SK-N-SH (cell line): ENCODE measurements around the gene KIFC3. TPM values are rescaled to one million over a fixed set of nuclear protein-coding genes. Genes with fewer than 3 reads are reported as not detected.

ENCODE experiments used
- CTCF ChIA-PET: fragments of 300-600, 350-600 bp; formaldehyde crosslinking; extraction: SDS; loops from one replicate; lab custom pipeline; 2021; lab: Yijun Ruan, JAX
- POLR2A ChIA-PET: fragments of 350-600 bp; sonication (Branson Sonifier 250); formaldehyde crosslinking; extraction: SDS; loops from one replicate; lab custom pipeline; 2020; ENCODE audit warnings: antibody characterized with exemption, inconsistent platforms; lab: Yijun Ruan, JAX
- DNase-seq: peaks from one replicate; pipeline ENCODE4 v3.0.0; 2012
- H2AFZ ChIP-seq: fragments of 200-600 bp; sonication (generic); 2 replicates; pipeline ENCODE4 v1.8.1; 2016; ENCODE audit warnings: antibody characterized with exemption, mild to moderate bottlenecking, low read depth
- H3F3A ChIP-seq: fragments of 200-600 bp; sonication (generic); replicated peaks from 2 replicates; pipeline ENCODE3; 2016; ENCODE audit warnings: antibody characterized with exemption, mild to moderate bottlenecking; ENCODE audit not compliant: insufficient read depth
- H3K27ac ChIP-seq, 2 experiments: fragments of 200-500 bp in 1 of 2; fragments of 200-600 bp in 1 of 2; sonication (Bioruptor generic) in 1 of 2; sonication (generic), shearing (Covaris generic) in 1 of 2; 2 replicates each; pipeline versions ENCODE4 v1.5.1 to v1.6.1; 2014 to 2016; ENCODE audit warnings: low read depth in 2 of 2, inconsistent platforms in 1 of 2, low read length in 1 of 2, mild to moderate bottlenecking in 1 of 2, mixed read lengths in 1 of 2
- H3K27me3 ChIP-seq: fragments of 200-600 bp; sonication (generic), shearing (Covaris generic); 2 replicates; pipeline ENCODE4 v1.6.1; 2016; ENCODE audit warnings: mixed run types; ENCODE audit not compliant: insufficient read depth
- H3K36me3 ChIP-seq, 2 experiments: fragments of 200-500 bp in 1 of 2; fragments of 200-600 bp in 1 of 2; sonication (Bioruptor generic) in 1 of 2; sonication (generic) in 1 of 2; replicated peaks in 1 of 2; 2 replicates each; pipeline versions ENCODE3 to v1.5.1; 2014 to 2016; ENCODE audit warnings: low read length in 1 of 2, mild to moderate bottlenecking in 1 of 2; ENCODE audit not compliant: insufficient read depth in 2 of 2, control insufficient read depth in 1 of 2
- H3K4me1 ChIP-seq, 2 experiments: fragments of 200-500 bp in 1 of 2; fragments of 200-600 bp in 1 of 2; sonication (Bioruptor generic) in 1 of 2; sonication (generic), shearing (Covaris generic) in 1 of 2; 2 replicates each; pipeline versions ENCODE4 v1.5.1 to v1.6.1; 2014 to 2016; ENCODE audit warnings: low read depth in 1 of 2, low read length in 1 of 2, mixed run types in 1 of 2; ENCODE audit not compliant: insufficient read depth in 2 of 2, control insufficient read depth in 1 of 2
- H3K4me2 ChIP-seq: fragments of 200-600 bp; sonication (generic), shearing (Covaris generic); 2 replicates; pipeline ENCODE4 v1.6.1; 2017; ENCODE audit warnings: mixed run types
- H3K4me3 ChIP-seq, 2 experiments: fragments of 200-500 bp in 1 of 2; fragments of 200-600 bp in 1 of 2; sonication (Bioruptor generic) in 1 of 2; sonication (generic), shearing (Covaris generic) in 1 of 2; 2 replicates each; pipeline versions ENCODE4 v1.5.1 to v1.8.1; 2014 to 2016; ENCODE audit warnings: low read depth in 2 of 2, inconsistent platforms in 1 of 2, low read length in 1 of 2, mild to moderate bottlenecking in 1 of 2, mixed read lengths in 1 of 2, moderate library complexity in 1 of 2
- H3K79me2 ChIP-seq: fragments of 200-600 bp; sonication (generic); 2 replicates; pipeline ENCODE4 v1.8.1; 2017; ENCODE audit warnings: mild to moderate bottlenecking; ENCODE audit not compliant: insufficient read depth
- H3K9ac ChIP-seq: fragments of 200-600 bp; sonication (generic); 2 replicates; pipeline ENCODE4 v1.6.1; 2017; ENCODE audit warnings: mixed run types
- H3K9me2 ChIP-seq: fragments of 200-600 bp; sonication (generic); 2 replicates; pipeline ENCODE4 v1.6.1; 2017; ENCODE audit warnings: mixed run types
- H3K9me3 ChIP-seq: fragments of 200-600 bp; sonication (generic); 2 replicates; pipeline ENCODE4 v1.6.1; 2017; ENCODE audit warnings: mixed run types, mild to moderate bottlenecking, moderate library complexity
- H4K20me1 ChIP-seq: fragments of 200-600 bp; sonication (generic); 2 replicates; pipeline ENCODE4 v1.6.1; 2017; ENCODE audit warnings: mild to moderate bottlenecking, mixed run types; ENCODE audit not compliant: insufficient read depth
- CHD2 ChIP-seq: fragments of 150-350 bp; IDR thresholded peaks from 2 replicates; pipeline ENCODE4 v1.6.1; 2018; ENCODE audit warnings: low read length; ENCODE audit not compliant: partially characterized antibody
- ELF1 ChIP-seq: IDR thresholded peaks from 2 replicates; pipeline ENCODE4 v1.4.0; 2012
- EZH2phosphoT487 ChIP-seq: fragments of 200-600 bp; sonication (generic); IDR thresholded peaks from 2 replicates; pipeline ENCODE4 v1.6.1; 2017; ENCODE audit warnings: low read depth, mixed run types, mild to moderate bottlenecking, antibody characterized with exemption, moderate library complexity, borderline replicate concordance
- FOXM1 ChIP-seq: IDR thresholded peaks from 2 replicates; pipeline ENCODE4 v1.4.0; 2012; ENCODE audit warnings: low read depth, mild to moderate bottlenecking
- GABPA ChIP-seq: IDR thresholded peaks from 2 replicates; pipeline ENCODE4 v1.4.0; 2012; ENCODE audit warnings: low read depth, mild to moderate bottlenecking
- JUND ChIP-seq: IDR thresholded peaks from 2 replicates; pipeline ENCODE4 v1.4.0; 2012
- MEF2A ChIP-seq: IDR thresholded peaks from 2 replicates; pipeline ENCODE4 v1.4.0; 2012; ENCODE audit warnings: low read depth, borderline replicate concordance
- MXI1 ChIP-seq: IDR thresholded peaks from 2 replicates; pipeline ENCODE4 v1.6.1; 2012; ENCODE audit warnings: mild to moderate bottlenecking, low read depth, low read length, improper control_type of control experiment
- POLR2AphosphoS5 ChIP-seq: IDR thresholded peaks from 2 replicates; pipeline ENCODE4 v1.6.1; 2012; ENCODE audit warnings: low read depth, low read length
- RAD21 ChIP-seq: IDR thresholded peaks from 2 replicates; pipeline ENCODE4 v1.6.1; 2012; ENCODE audit warnings: mild to moderate bottlenecking, low read length
- RCOR1 ChIP-seq: fragments of 150-350 bp; IDR thresholded peaks from 2 replicates; pipeline ENCODE4 v1.6.1; 2017; ENCODE audit warnings: antibody characterized with exemption, low read length
- RFX5 ChIP-seq: IDR thresholded peaks from 2 replicates; pipeline ENCODE4 v1.6.1; 2012; ENCODE audit warnings: mild to moderate bottlenecking, improper control_type of control experiment, low read length
- RXRA ChIP-seq: IDR thresholded peaks from 2 replicates; pipeline ENCODE4 v1.4.0; 2012; ENCODE audit warnings: low read depth, mild to moderate bottlenecking, borderline replicate concordance
- TAF1 ChIP-seq: IDR thresholded peaks from 2 replicates; pipeline ENCODE4 v1.6.1; 2012; ENCODE audit warnings: low read depth, mild to moderate bottlenecking, low read length, moderate library complexity, borderline replicate concordance
- TCF12 ChIP-seq: IDR thresholded peaks from 2 replicates; pipeline ENCODE4 v1.4.0; 2012
- TEAD4 ChIP-seq: IDR thresholded peaks from 2 replicates; pipeline ENCODE4 v1.4.0; 2012; ENCODE audit warnings: mild to moderate bottlenecking, borderline replicate concordance; ENCODE audit not compliant: insufficient read depth
- YY1 ChIP-seq: IDR thresholded peaks from 2 replicates; pipeline ENCODE4 v1.4.0; 2012; ENCODE audit warnings: low read depth, mild to moderate bottlenecking
- WGBS: methylation state at CpG from one replicate; pipeline ENCODE4 v1.1.6; 2017; ENCODE audit warnings: low lambda C conversion rate; 5-methylcytosine and 5-hydroxymethylcytosine counted together
- polyA plus RNA-seq, 3 experiments: library from polyadenylated mRNA; depleted of rRNA; stranded (reverse); fragments of >200 nt; gene quantifications; 2 replicates each; pipeline ENCODE4 v1.2.3, GENCODE V29; 2012
- TF ChIP-seq, protein P1 (sequence below): fragments of 150-350 bp; IDR thresholded peaks from 2 replicates; pipeline ENCODE4 v1.6.1; 2016; ENCODE audit warnings: mild to moderate bottlenecking, low read depth, low read length
- TF ChIP-seq, protein P2 (sequence below): IDR thresholded peaks from 2 replicates; pipeline ENCODE4 v1.4.0; 2012; ENCODE audit warnings: low read depth
- TF ChIP-seq, protein P3 (sequence below): IDR thresholded peaks from 2 replicates; pipeline ENCODE4; 2012

The KIFC3 gene
- polyA plus RNA-seq, 1 of the 3 experiments (the other 2 are of a cell fraction): 65.4 TPM

DNA sequence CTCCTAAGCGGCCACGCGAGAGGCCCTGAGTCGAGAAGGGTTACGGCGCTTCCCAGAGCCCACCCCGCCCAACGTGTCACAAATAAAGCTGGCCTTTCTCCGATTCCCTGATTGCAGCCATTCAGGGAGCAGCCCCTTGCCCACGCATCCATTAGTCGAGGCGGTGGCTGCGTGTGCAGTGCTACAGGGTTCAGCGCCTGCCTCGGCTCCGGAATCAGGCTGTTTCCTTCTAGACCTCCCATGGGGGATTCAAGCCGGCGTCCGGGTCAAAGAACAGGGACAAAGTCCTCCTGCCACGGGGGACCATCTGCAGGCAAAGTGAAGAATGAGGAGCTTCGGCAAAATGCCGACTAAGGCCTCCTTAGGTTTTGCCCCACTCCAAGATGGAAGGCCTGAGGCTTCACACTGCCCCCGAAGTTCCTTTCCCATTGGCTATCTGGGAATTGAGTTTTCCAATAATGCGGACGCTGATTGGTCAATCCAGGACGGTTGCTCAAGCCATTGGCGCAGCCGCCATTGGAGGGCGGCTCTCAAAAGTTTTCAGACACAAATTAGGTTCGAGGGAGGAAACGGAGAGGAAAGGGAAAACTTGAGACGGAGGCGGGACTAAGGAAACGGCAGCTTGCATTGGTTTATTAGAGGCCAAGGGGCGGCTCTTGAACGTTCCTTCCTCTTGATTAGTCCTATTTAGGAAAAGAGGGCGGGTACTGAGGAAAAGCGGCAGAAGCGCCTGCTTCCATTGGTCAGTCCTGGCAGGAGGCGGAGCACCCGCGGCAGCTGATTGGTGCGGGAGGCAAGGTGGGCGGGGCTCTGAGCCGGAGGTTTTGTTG lies 67.2 kb downstream of the KIFC3 start:
- H3K4me2 ChIP-seq: peak overlapping the region; percentile 98
- H3F3A ChIP-seq: peaks cover 5% of the 10 kb centered on the region
- CTCF ChIA-PET: interaction anchor here (0.9 to 4.0 kb wide), 9 partner anchors 23 to 265 kb away, joined by 3 to 16 read pairs (median 3); no protein-coding TSS in a partner anchor
- peak overlapping the region; percentile 95 for H3K9ac ChIP-seq
- H2AFZ ChIP-seq: peak overlapping the region; percentile 81; the same call in 1 of the 2 replicates
- POLR2A ChIA-PET: interaction anchor here (0.6 to 1.0 kb wide), 7 partner anchors 9 to 394 kb away, joined by 3 to 6 read pairs (median 3); partner anchors contain the start of gene CFAP20
- H3K36me3 ChIP-seq: peaks cover 0 to 7% of the 10 kb centered on the region in 2 experiments
- peak overlapping the region; percentile 72 to 85 for H3K27ac ChIP-seq
- peaks cover 9 to 15% of the 10 kb centered on the region in 2 experiments; a peak in 2 of 4 replicates for H3K4me1 ChIP-seq
- TF ChIP-seq ELF1 (peak; percentile 82), RFX5 (peak; percentile 55; the same call in 1 of the 2 replicates), TEAD4 (no peak), FOXM1 (peak; percentile 50; the same call in 1 of the 2 replicates), RAD21 (no peak), RXRA (no peak), CHD2 (peak; percentile 96), TAF1 (peak; percentile 52; the same call in 1 of the 2 replicates), EZH2phosphoT487 (no peak), JUND (no peak), GABPA (peak; percentile 78), YY1 (peak; percentile 99), RCOR1 (no peak), TCF12 (peak; percentile 13; the same call in 1 of the 2 replicates), MXI1 (0 out of 2 replicates have a peak, but pooled peaks have one; percentile 10), POLR2AphosphoS5 (peak; percentile 81), MEF2A (no peak)
- TF ChIP-seq, protein P1, sequence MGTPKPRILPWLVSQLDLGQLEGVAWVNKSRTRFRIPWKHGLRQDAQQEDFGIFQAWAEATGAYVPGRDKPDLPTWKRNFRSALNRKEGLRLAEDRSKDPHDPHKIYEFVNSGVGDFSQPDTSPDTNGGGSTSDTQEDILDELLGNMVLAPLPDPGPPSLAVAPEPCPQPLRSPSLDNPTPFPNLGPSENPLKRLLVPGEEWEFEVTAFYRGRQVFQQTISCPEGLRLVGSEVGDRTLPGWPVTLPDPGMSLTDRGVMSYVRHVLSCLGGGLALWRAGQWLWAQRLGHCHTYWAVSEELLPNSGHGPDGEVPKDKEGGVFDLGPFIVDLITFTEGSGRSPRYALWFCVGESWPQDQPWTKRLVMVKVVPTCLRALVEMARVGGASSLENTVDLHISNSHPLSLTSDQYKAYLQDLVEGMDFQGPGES: peak; percentile 98
- TF ChIP-seq, protein P2, sequence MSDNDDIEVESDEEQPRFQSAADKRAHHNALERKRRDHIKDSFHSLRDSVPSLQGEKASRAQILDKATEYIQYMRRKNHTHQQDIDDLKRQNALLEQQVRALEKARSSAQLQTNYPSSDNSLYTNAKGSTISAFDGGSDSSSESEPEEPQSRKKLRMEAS: peak; percentile 17
- TF ChIP-seq, protein P3, sequence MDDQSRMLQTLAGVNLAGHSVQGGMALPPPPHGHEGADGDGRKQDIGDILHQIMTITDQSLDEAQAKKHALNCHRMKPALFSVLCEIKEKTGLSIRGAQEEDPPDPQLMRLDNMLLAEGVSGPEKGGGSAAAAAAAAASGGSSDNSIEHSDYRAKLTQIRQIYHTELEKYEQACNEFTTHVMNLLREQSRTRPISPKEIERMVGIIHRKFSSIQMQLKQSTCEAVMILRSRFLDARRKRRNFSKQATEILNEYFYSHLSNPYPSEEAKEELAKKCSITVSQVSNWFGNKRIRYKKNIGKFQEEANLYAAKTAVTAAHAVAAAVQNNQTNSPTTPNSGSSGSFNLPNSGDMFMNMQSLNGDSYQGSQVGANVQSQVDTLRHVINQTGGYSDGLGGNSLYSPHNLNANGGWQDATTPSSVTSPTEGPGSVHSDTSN: peak; percentile 30; the same call in 1 of the 2 replicates
- TF ChIP-seq, all 33 proteins: peak for 13
- 1% methylated on average over 28 of the region's 45 CpGs for WGBS
- peak overlapping the region; percentile 61 to 83 for H3K4me3 ChIP-seq
- no peaks in the 10 kb centered on the region for H3K9me2 ChIP-seq
- peaks cover 23% of the 10 kb centered on the region; the same call in 1 of the 2 replicates for H3K79me2 ChIP-seq
- H3K27me3 ChIP-seq: no peaks in the 10 kb centered on the region
- no peaks in the 10 kb centered on the region for H3K9me3 ChIP-seq
- peak; percentile 98 for DNase-seq
- no peaks in the 10 kb centered on the region for H4K20me1 ChIP-seq
